ENCODE results near the gene SCAMP4.
A peak's percentile ranks its signal among the peaks of the same experiment; 100 is the strongest.

DNA sequence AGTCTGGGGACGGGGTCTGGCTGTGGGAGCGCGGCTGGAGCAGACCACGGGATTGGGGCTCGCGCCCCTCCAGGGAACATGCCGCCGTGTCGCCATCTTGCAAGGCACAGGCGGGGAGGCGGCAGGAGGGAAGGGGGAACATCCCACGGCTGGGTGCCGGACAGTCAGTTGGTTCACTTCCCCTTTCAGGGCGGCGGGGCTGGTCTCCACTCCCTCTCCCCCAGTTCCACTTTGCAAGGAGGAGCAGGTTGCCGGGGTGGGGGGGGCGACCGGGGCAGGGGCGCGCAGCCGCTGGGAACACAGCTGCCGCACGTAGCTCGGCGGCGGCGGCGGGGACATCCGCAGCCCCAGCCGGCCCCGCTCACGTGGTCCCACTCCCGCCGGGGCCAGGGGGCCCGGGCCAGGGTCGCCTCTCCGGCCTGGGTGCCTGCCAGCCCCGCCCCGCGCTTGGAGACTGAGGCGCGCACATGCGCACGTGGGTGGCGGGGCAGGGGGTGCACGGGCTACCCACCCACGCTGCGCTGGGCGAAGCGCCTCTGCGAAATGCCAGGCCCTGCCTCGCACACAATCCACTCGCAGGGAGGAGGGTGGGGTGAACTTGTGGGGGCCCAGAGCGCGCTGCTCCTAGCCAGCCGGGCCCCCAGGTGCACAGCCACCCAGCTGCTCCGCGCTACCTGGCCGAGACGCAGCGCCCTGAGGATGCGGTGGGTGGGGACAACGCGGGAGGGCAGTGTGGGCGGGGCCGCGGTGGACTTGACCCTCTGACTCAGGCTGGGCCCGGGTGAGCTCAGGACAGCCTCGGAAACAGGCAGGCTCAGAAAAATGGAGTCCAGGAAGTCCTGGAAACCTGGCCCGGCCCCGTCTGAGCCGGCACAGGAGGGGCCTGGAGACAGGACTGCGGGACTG lies 48.2 kb upstream of the SCAMP4 start:
- TF ChIP-seq, protein P1, sequence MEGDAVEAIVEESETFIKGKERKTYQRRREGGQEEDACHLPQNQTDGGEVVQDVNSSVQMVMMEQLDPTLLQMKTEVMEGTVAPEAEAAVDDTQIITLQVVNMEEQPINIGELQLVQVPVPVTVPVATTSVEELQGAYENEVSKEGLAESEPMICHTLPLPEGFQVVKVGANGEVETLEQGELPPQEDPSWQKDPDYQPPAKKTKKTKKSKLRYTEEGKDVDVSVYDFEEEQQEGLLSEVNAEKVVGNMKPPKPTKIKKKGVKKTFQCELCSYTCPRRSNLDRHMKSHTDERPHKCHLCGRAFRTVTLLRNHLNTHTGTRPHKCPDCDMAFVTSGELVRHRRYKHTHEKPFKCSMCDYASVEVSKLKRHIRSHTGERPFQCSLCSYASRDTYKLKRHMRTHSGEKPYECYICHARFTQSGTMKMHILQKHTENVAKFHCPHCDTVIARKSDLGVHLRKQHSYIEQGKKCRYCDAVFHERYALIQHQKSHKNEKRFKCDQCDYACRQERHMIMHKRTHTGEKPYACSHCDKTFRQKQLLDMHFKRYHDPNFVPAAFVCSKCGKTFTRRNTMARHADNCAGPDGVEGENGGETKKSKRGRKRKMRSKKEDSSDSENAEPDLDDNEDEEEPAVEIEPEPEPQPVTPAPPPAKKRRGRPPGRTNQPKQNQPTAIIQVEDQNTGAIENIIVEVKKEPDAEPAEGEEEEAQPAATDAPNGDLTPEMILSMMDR (IDR thresholded peaks at IDR 0.05) = no peak
- TF ChIP-seq POLR2AphosphoS5 (IDR thresholded peaks at IDR 0.05) (peak; percentile 41), POLR2A (IDR thresholded peaks at IDR 0.05) (peak in 1 of 2 donors; percentile 10), EP300 (IDR thresholded peaks at IDR 0.05) (no peak)
